HFF-Myc (cell line): ENCODE measurements around the gene LARP4B.

Experiments used
- DNase-seq: peaks from one replicate; pipeline ENCODE4 v3.0.0-alpha.2; 2011; ENCODE audit warnings: low read depth; ENCODE audit errors: extremely low read depth
- H3K4me3 ChIP-seq: replicated peaks from 2 replicates; pipeline ENCODE4 v1.5.1; 2011; ENCODE audit warnings: low read depth, mild to moderate bottlenecking, control low read depth, low read length
- CTCF ChIP-seq: IDR thresholded peaks from 2 replicates; pipeline ENCODE4 v1.5.1; 2012; ENCODE audit warnings: mild to moderate bottlenecking, low read depth, low read length, control low read depth; ENCODE audit errors: missing control alignments

Gene LARP4B

DNA sequence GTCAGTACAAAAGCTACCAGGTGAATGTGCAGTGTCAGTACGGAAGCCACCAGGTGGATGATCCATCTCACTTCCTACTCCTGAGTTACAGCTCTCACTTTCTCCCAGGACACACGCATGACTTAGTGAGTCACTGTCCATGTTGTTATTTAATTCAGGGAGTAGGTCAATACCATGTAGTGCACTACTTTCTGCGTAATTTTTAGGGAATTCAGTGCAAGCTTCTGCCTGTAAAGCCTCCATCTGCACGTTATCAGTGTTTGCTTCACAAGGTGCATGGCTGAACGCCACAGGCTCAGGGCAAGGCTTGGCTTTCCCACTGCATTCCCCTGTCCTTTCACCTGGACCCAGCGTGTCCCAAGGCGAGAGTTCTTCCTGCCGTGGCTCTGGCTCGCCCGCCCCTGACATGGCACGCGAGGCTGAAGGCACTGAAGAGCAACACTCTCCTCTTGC is 59.5 kb downstream of the LARP4B start:
- H3K4me3 ChIP-seq, result no peak overlapping the region
- TF ChIP-seq CTCF, result no peak
- no peak for DNase-seq

DNA sequence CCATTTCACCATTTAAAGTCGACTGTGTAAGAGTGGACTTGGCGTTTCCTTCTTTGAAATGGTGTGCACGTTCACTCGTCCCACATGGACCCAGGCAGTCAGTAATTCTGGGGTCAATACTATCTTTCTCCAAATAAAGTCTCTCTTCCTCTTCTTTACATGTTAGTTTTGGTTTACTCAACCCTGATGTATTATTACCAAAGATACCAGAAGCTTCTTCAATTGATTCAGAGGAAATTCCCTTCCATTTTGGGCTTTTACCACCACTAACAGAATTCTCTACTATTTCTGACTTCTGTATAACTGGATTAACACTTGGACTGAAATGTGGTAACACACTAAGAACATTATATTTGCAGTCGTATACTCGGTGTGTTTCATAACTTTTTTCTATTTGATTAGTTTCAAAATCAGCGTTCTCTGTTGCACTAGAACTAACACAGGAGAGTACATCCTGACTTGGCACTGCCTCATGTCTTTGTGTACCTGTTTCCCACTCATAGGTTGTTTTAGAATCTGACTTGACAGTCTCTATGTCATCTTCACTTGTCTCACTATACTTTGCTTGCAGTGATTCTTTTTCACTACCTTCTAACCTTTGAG is 60.8 kb downstream of the LARP4B start:
- TF ChIP-seq CTCF, result no peak
- no peak overlapping the region for H3K4me3 ChIP-seq
- DNase-seq, result no peak

DNA sequence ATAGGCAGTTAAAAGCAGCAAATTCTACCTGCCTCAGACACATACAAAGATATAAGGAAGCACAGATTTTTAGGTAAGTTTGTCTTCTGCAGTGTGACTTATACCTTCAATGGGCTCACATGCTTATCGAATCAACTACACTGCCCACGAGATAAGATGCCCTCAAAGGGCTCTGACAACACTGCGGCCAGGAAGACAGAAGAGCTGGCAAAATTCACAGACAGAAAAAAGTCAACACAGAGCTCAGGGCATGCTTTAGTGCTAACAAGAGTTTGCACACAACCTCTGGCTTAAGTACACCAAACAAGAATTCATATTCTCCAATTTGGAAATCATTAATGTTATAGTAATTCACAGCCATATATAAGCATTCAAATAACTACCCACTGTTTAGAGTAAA is 62.3 kb downstream of the LARP4B start:
- no peak overlapping the region for H3K4me3 ChIP-seq
- DNase-seq, result no peak
- no peak for TF ChIP-seq CTCF

- TF ChIP-seq CTCF, result no peak
- no peak for DNase-seq
- H3K4me3 ChIP-seq, result no peak overlapping the region
These were observed 63.7 kb downstream of the LARP4B start for GRCh38 chr10:867807-868206.

- no peak for TF ChIP-seq CTCF
- no peak overlapping the region for H3K4me3 ChIP-seq
- DNase-seq, result no peak
These were observed 64.9 kb downstream of the LARP4B start for GRCh38 chr10:866577-866941.

GRCh38 chr10:865924-866576 is 65.5 kb downstream of the LARP4B start:
- TF ChIP-seq CTCF, result no peak
- no peak overlapping the region for H3K4me3 ChIP-seq
- no peak for DNase-seq
